ENCODE data around the gene CDK11A. TPM values are rescaled to one million over a fixed set of nuclear protein-coding genes. Genes with fewer than 3 reads are reported as not detected.
"Not testable (repeated sequence)": the region's sequence is repeated elsewhere in the genome, so short reads cannot be mapped to it uniquely, and the experiment has no call there.

CDK11A gene
- total and polyA plus RNA-seq, 2 experiments from 2014 or later = 19.5 to 30.9 TPM

GRCh38 chr1:1732381-1732780 is 8.2 kb upstream of the CDK11A start:
- Histone ChIP-seq H2AFZ (no peak overlapping the region), H3K79me2 (no peaks in the 10 kb centered on the region), H3K4me1 (ENCODE audit: insufficient read depth) (no peaks in the 10 kb centered on the region), H3K36me3 (replicated peaks; ENCODE audit: insufficient read depth, low read depth) (no peaks in the 10 kb centered on the region), H4K20me1 (ENCODE audit: insufficient read depth, poor library complexity, severe bottlenecking) (no peaks in the 10 kb centered on the region), H3K9me3 (ENCODE audit: low read depth) (no peaks in the 10 kb centered on the region), H3K4me2 (no peak overlapping the region), H3K27ac (no peak overlapping the region), H3K9me2 (replicated peaks; ENCODE audit: insufficient read depth) (no peaks in the 10 kb centered on the region), H3K4me3 (no peak overlapping the region), H3K27me3 (no peaks in the 10 kb centered on the region)
- TF ChIP-seq EZH2phosphoT487 (IDR thresholded peaks at IDR 0.05; ENCODE audit: low read depth, severe bottlenecking, unreplicated experiment) (no peak), EZH2 (IDR thresholded peaks at IDR 0.05; ENCODE audit: borderline replicate concordance) (no peak), CTCF (IDR thresholded peaks at IDR 0.05; ENCODE audit: poor library complexity) (no peak)
- DNase-seq (ENCODE audit: low spot score) = no peak
- WGBS (ENCODE audit: low lambda C conversion rate, missing lambda C conversion rate) = 95% methylated on average over 17 of the region's 17 CpGs

GRCh38 chr1:1730870-1731269 is 6.7 kb upstream of the CDK11A start:
- no peaks in the 10 kb centered on the region for H3K9me2 ChIP-seq (replicated peaks; ENCODE audit: insufficient read depth)
- no peak overlapping the region for H3K4me2 ChIP-seq
- H3K27ac ChIP-seq = no peak overlapping the region
- H3K9me3 ChIP-seq (ENCODE audit: low read depth) = no peaks in the 10 kb centered on the region
- no peaks in the 10 kb centered on the region for H4K20me1 ChIP-seq (ENCODE audit: insufficient read depth, poor library complexity, severe bottlenecking)
- no peak for DNase-seq (ENCODE audit: low spot score)
- no peaks in the 10 kb centered on the region for H3K36me3 ChIP-seq (replicated peaks; ENCODE audit: insufficient read depth, low read depth)
- no peaks in the 10 kb centered on the region for H3K27me3 ChIP-seq
- peaks cover 3% of the 10 kb centered on the region for H3K79me2 ChIP-seq
- TF ChIP-seq EZH2phosphoT487 (IDR thresholded peaks at IDR 0.05; ENCODE audit: low read depth, severe bottlenecking, unreplicated experiment) = no peak
- no peak for TF ChIP-seq EZH2 (IDR thresholded peaks at IDR 0.05; ENCODE audit: borderline replicate concordance)
- TF ChIP-seq CTCF (IDR thresholded peaks at IDR 0.05; ENCODE audit: poor library complexity) = no peak
- H2AFZ ChIP-seq = no peak overlapping the region
- H3K4me1 ChIP-seq (ENCODE audit: insufficient read depth) = no peaks in the 10 kb centered on the region
- H3K4me3 ChIP-seq = no peak overlapping the region
- WGBS (ENCODE audit: low lambda C conversion rate, missing lambda C conversion rate) = 94% methylated on average over 17 of the region's 17 CpGs

GRCh38 chr1:1730230-1730629 is 6.1 kb upstream of the CDK11A start:
- H3K27ac ChIP-seq; H3K36me3 ChIP-seq (replicated peaks; ENCODE audit: insufficient read depth, low read depth); H3K9me3 ChIP-seq (ENCODE audit: low read depth); H3K79me2 ChIP-seq; H3K4me1 ChIP-seq (ENCODE audit: insufficient read depth); H3K27me3 ChIP-seq; DNase-seq (ENCODE audit: low spot score); H3K4me3 ChIP-seq; H2AFZ ChIP-seq; H4K20me1 ChIP-seq (ENCODE audit: insufficient read depth, poor library complexity, severe bottlenecking); H3K4me2 ChIP-seq; H3K9me2 ChIP-seq (replicated peaks; ENCODE audit: insufficient read depth): not testable (repeated sequence)
- 93% methylated on average over 5 of the region's 13 CpGs for WGBS (ENCODE audit: low lambda C conversion rate, missing lambda C conversion rate)

GRCh38 chr1:1729116-1729816 is 5.1 kb upstream of the CDK11A start:
- H3K4me2 ChIP-seq; DNase-seq (ENCODE audit: low spot score); H3K36me3 ChIP-seq (replicated peaks; ENCODE audit: insufficient read depth, low read depth); H3K27me3 ChIP-seq; H2AFZ ChIP-seq; H3K4me1 ChIP-seq (ENCODE audit: insufficient read depth); H3K9me2 ChIP-seq (replicated peaks; ENCODE audit: insufficient read depth); H3K79me2 ChIP-seq; H3K4me3 ChIP-seq; H3K9me3 ChIP-seq (ENCODE audit: low read depth); H4K20me1 ChIP-seq (ENCODE audit: insufficient read depth, poor library complexity, severe bottlenecking): not testable (repeated sequence)
- H3K27ac ChIP-seq = peak overlapping the region; percentile 79
- 91% methylated on average over 15 of the region's 18 CpGs for WGBS (ENCODE audit: low lambda C conversion rate, missing lambda C conversion rate)

- H3K9me3 ChIP-seq (ENCODE audit: low read depth); H3K4me3 ChIP-seq; H4K20me1 ChIP-seq (ENCODE audit: insufficient read depth, poor library complexity, severe bottlenecking); H3K9me2 ChIP-seq (replicated peaks; ENCODE audit: insufficient read depth); H3K79me2 ChIP-seq; H2AFZ ChIP-seq; DNase-seq (ENCODE audit: low spot score); H3K36me3 ChIP-seq (replicated peaks; ENCODE audit: insufficient read depth, low read depth); H3K4me2 ChIP-seq; H3K27me3 ChIP-seq; H3K4me1 ChIP-seq (ENCODE audit: insufficient read depth): not testable (repeated sequence)
- H3K27ac ChIP-seq = peak overlapping the region; percentile 79
- WGBS (ENCODE audit: low lambda C conversion rate, missing lambda C conversion rate) = 71% methylated on average over 14 of the region's 14 CpGs
Observed at GRCh38 chr1:1728308-1729005, 4.3 kb upstream of the CDK11A start.

GRCh38 chr1:1727131-1727651 is 3.0 kb upstream of the CDK11A start:
- WGBS (ENCODE audit: low lambda C conversion rate, missing lambda C conversion rate) = 87% methylated on average over 11 of the region's 12 CpGs
- not testable (repeated sequence) for H3K36me3 ChIP-seq (replicated peaks; ENCODE audit: insufficient read depth, low read depth); H3K9me3 ChIP-seq (ENCODE audit: low read depth); DNase-seq (ENCODE audit: low spot score); H3K4me2 ChIP-seq; H3K4me1 ChIP-seq (ENCODE audit: insufficient read depth); H4K20me1 ChIP-seq (ENCODE audit: insufficient read depth, poor library complexity, severe bottlenecking); H3K9me2 ChIP-seq (replicated peaks; ENCODE audit: insufficient read depth); H3K27me3 ChIP-seq; H3K4me3 ChIP-seq; H2AFZ ChIP-seq; H3K79me2 ChIP-seq; H3K27ac ChIP-seq

GRCh38 chr1:1726088-1726487 is 1.9 kb upstream of the CDK11A start:
- not testable (repeated sequence) for H4K20me1 ChIP-seq (ENCODE audit: insufficient read depth, poor library complexity, severe bottlenecking); H3K4me1 ChIP-seq (ENCODE audit: insufficient read depth); H3K27me3 ChIP-seq; H2AFZ ChIP-seq; H3K4me2 ChIP-seq; H3K36me3 ChIP-seq (replicated peaks; ENCODE audit: insufficient read depth, low read depth); H3K79me2 ChIP-seq; H3K27ac ChIP-seq; H3K9me3 ChIP-seq (ENCODE audit: low read depth); H3K9me2 ChIP-seq (replicated peaks; ENCODE audit: insufficient read depth); DNase-seq (ENCODE audit: low spot score); H3K4me3 ChIP-seq
- WGBS (ENCODE audit: low lambda C conversion rate, missing lambda C conversion rate) = 98% methylated on average over 17 of the region's 17 CpGs
